B cell (primary cell): ENCODE data around the gene RUNDC3A. TPM values are rescaled to one million over a fixed set of nuclear protein-coding genes. Genes with fewer than 3 reads are reported as not detected.

ENCODE experiments used
- ATAC-seq: fragments of 200-7000 bp; cut with Tn5 transposase; one replicate; pipeline ENCODE4 v1.10.0; 2021; ENCODE audit warnings: low read depth, mild to moderate bottlenecking, moderate number of reproducible peaks, moderate library complexity
- CTCF ChIA-PET: fragments of 350-600 bp; sonication (Branson Sonifier 250); formaldehyde crosslinking; loops from one replicate; lab custom pipeline; 2021; ENCODE audit warnings: antibody characterized with exemption, inconsistent platforms; lab: Charles Lee
- POLR2A ChIA-PET: fragments of 350-600 bp; sonication (Branson Sonifier 250); formaldehyde crosslinking; loops from one replicate; lab custom pipeline; 2021; ENCODE audit warnings: antibody characterized with exemption; lab: Charles Lee
- DNase-seq: peaks from one replicate; pipeline ENCODE4 v3.0.0; 2013
- H2AFZ ChIP-seq: 2 replicates; pipeline ENCODE4 v1.6.1; 2012; ENCODE audit warnings: mild to moderate bottlenecking, low read depth, low read length; ENCODE audit not compliant: insufficient read depth, poor library complexity, severe bottlenecking
- H3K27ac ChIP-seq, 2 donors: 1 replicate in 1 of 2; 2 replicates in 1 of 2; pipeline ENCODE4 v1.5.1; 2012 to 2013; ENCODE audit warnings: low read length in 2 of 2, mild to moderate bottlenecking in 2 of 2, moderate library complexity in 1 of 2
- H3K27me3 ChIP-seq, 4 experiments: fragments of 200-600 bp in 1 of 4; sonication (generic) in 1 of 4; replicated peaks in 1 of 4; 1 replicate in 2 of 4; 2 replicates in 2 of 4; pipeline versions ENCODE4 v1.6.1 to v1.7.0; 2013 to 2016; ENCODE audit warnings: low read length in 3 of 4, mild to moderate bottlenecking in 2 of 4, mixed read lengths in 1 of 4, moderate library complexity in 1 of 4; ENCODE audit not compliant: insufficient read depth in 4 of 4, control insufficient read depth in 3 of 4; ENCODE audit errors: control extremely low read depth in 1 of 4
- H3K36me3 ChIP-seq, 2 experiments: replicated peaks in 1 of 2; 1 replicate in 1 of 2; 2 replicates in 1 of 2; pipeline versions ENCODE4 v1.6.1 to v1.7.1; 2013; ENCODE audit warnings: low read length in 1 of 2; ENCODE audit not compliant: insufficient read depth in 2 of 2, control insufficient read depth in 1 of 2; ENCODE audit errors: control extremely low read depth in 1 of 2, extremely low read depth in 1 of 2
- H3K4me1 ChIP-seq, 2 donors: fragments of 200-600 bp in 1 of 2; sonication (generic) in 1 of 2; 1 replicate in 1 of 2; 2 replicates in 1 of 2; pipeline versions ENCODE4 v1.5.1 to v1.6.1; 2013 to 2017; ENCODE audit warnings: low read length in 2 of 2; ENCODE audit not compliant: control insufficient read depth in 2 of 2, insufficient read depth in 2 of 2
- H3K4me2 ChIP-seq: replicated peaks from 2 replicates; pipeline ENCODE3; 2012; ENCODE audit warnings: mild to moderate bottlenecking, low read depth, low read length; ENCODE audit not compliant: poor library complexity, severe bottlenecking
- H3K4me3 ChIP-seq, 5 experiments: fragments of 200-600 bp in 1 of 5; sonication (generic) in 1 of 5; 1 replicate in 3 of 5; 2 replicates in 2 of 5; pipeline versions ENCODE4 v1.5.1 to v1.7.0; 2011 to 2016; ENCODE audit warnings: low read length in 4 of 5, mild to moderate bottlenecking in 4 of 5, low read depth in 2 of 5, control low read depth in 1 of 5, moderate library complexity in 1 of 5; ENCODE audit not compliant: insufficient read depth in 1 of 5; ENCODE audit errors: control extremely low read depth in 1 of 5, extremely low read depth in 1 of 5
- H3K79me2 ChIP-seq: fragments of 200-600 bp; sonication (generic); one replicate; pipeline ENCODE4 v1.6.0; 2016; ENCODE audit warnings: low read length; ENCODE audit not compliant: control insufficient read depth, insufficient read depth
- H3K9ac ChIP-seq: fragments of 200-600 bp; sonication (generic); 2 replicates; pipeline ENCODE4 v1.6.1; 2017; ENCODE audit warnings: mild to moderate bottlenecking, low read length, moderate library complexity
- H3K9me3 ChIP-seq, 3 donors: one replicate each; pipeline versions ENCODE4 v1.6.1 to v1.7.1; 2013; ENCODE audit warnings: low read length in 2 of 3; ENCODE audit not compliant: control insufficient read depth in 2 of 3, insufficient read depth in 1 of 3; ENCODE audit errors: control extremely low read depth in 1 of 3
- H4K20me1 ChIP-seq: 2 replicates; pipeline ENCODE4 v1.6.0; 2012; ENCODE audit warnings: mild to moderate bottlenecking, low read length; ENCODE audit not compliant: insufficient read depth, control insufficient read depth, poor library complexity, severe bottlenecking
- H3K27ac Mint-ChIP-seq: one replicate; pipeline ENCODE4 v1.8.0; 2021; ENCODE audit warnings: mixed read lengths
- H3K27me3 Mint-ChIP-seq: one replicate; pipeline ENCODE4 v1.8.0; 2021; ENCODE audit warnings: mixed read lengths
- H3K4me1 Mint-ChIP-seq: one replicate; pipeline ENCODE4 v1.8.0; 2021; ENCODE audit warnings: mixed read lengths
- H3K4me3 Mint-ChIP-seq: one replicate; pipeline ENCODE4 v1.8.0; 2021; ENCODE audit warnings: mixed read lengths
- H3K9me3 Mint-ChIP-seq: one replicate; pipeline ENCODE4 v1.8.0; 2022; ENCODE audit warnings: mixed read lengths; ENCODE audit not compliant: insufficient read depth
- EZH2 ChIP-seq: IDR thresholded peaks from 2 replicates; pipeline ENCODE4 v1.6.1; 2012; ENCODE audit warnings: borderline replicate concordance, low read depth, mild to moderate bottlenecking, moderate library complexity, low read length; ENCODE audit not compliant: insufficient read depth, poor library complexity, severe bottlenecking
- WGBS: methylation state at CpG from one replicate; pipeline ENCODE4 v1.1.5; 2013; ENCODE audit warnings: missing lambda C conversion rate; ENCODE audit not compliant: insufficient coverage; 5-methylcytosine and 5-hydroxymethylcytosine counted together
- intact Hi-C: fragments of 100-400 bp; cut with micrococcal nuclease; formaldehyde crosslinking; loops from one replicate; pipeline ENCODE4 v1.10.0; 2022
- polyA plus RNA-seq: library from polyadenylated mRNA; depleted of rRNA; stranded (reverse); fragments of >200 nt; gene quantifications from 2 replicates; pipeline ENCODE4 v1.2.3, GENCODE V29; 2012
- small RNA-seq: library from RNA; depleted of rRNA; stranded (forward); fragments of <200 nt; gene quantifications from one replicate; pipeline ENCODE3, GENCODE V24; 2012; ENCODE audit warnings: low replicate concordance, low read depth; ENCODE audit not compliant: insufficient read length
- total RNA-seq, 2 donors: library from RNA; stranded (reverse); fragments of 120-200 nt in 1 of 2; gene quantifications; 1 replicate in 1 of 2; 2 replicates in 1 of 2; pipeline versions ENCODE4 v1.2.3 to v1.2.4, GENCODE V29; 2013 to 2022
- TF ChIP-seq, protein P1 (sequence below): fragments of 200-600 bp; IDR thresholded peaks from one replicate; pipeline ENCODE4 v1.8.0; 2022; ENCODE audit warnings: antibody characterized with exemption, mild to moderate bottlenecking

RUNDC3A gene
- total and polyA plus RNA-seq, 2 donors (not counting 1 experiment from before 2014, with no cell fraction given): 0.19 TPM; not detected in 1

DNA sequence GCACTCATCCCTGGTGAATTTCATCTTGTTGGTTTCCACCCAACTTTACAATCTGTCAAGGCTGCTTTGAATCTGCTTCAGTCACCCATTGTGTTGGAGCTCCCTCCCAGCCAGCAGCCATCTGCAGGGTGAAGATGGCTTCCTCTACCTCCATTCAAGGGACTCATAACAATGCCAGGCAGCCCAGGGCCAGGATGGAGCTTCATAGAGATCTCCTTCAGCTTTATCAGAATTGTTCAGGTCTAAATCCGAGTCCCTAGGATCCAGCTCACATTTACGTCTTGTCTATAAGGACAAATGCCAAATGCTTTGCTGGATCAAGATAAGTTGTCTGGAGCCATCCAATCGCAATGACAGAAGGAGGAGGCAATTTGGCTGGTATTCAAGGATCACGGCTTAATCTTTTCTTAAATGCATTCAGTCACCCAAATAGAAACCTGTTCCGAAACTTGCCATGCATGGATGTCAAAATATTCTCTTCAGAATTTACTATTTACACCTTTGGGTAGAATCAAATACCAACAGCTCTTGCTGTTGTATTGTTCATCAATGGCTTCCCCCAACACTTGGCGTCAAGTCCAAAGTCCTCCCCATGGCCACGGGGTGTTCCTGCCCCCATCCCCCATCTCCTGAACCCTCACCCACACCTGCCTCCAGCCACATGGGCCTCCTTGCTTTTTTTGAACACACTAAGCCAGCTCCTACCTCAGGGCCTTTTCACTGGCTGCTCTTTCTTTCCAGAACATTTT is 59.0 kb downstream of the RUNDC3A start:
- no peak overlapping the region for H3K4me3 Mint-ChIP-seq
- Histone ChIP-seq H3K4me1 (peaks cover 10 to 12% of the 10 kb centered on the region in 2 donors), H2AFZ (no peak overlapping the region), H3K9ac (no peak overlapping the region), H3K9me3 (no peaks in the 10 kb centered on the region), H3K36me3 (no peaks in the 10 kb centered on the region), H3K27ac (no peak overlapping the region), H4K20me1 (no peaks in the 10 kb centered on the region), H3K4me2 (no peak overlapping the region), H3K4me3 (no peak overlapping the region), H3K79me2 (no peaks in the 10 kb centered on the region), H3K27me3 (peaks cover 0 to 28% (median 11%) of the 10 kb centered on the region in 4 experiments)
- H3K27me3 Mint-ChIP-seq: peaks cover 48% of the 10 kb centered on the region
- 89% methylated on average over 4 of the region's 7 CpGs for WGBS
- POLR2A ChIA-PET: no interaction called here
- CTCF ChIA-PET: interaction anchor here (0.9 to 1.5 kb wide), 3 partner anchors 9 to 157 kb away, joined by 3 to 4 read pairs (median 3); no protein-coding TSS in a partner anchor
- no peak overlapping the region for H3K27ac Mint-ChIP-seq
- no peak for DNase-seq
- intact Hi-C loops: no loop called here
- H3K9me3 Mint-ChIP-seq: no peaks in the 10 kb centered on the region
- peaks cover 5% of the 10 kb centered on the region for H3K4me1 Mint-ChIP-seq
- ATAC-seq: no peak
- TF ChIP-seq, protein P1, sequence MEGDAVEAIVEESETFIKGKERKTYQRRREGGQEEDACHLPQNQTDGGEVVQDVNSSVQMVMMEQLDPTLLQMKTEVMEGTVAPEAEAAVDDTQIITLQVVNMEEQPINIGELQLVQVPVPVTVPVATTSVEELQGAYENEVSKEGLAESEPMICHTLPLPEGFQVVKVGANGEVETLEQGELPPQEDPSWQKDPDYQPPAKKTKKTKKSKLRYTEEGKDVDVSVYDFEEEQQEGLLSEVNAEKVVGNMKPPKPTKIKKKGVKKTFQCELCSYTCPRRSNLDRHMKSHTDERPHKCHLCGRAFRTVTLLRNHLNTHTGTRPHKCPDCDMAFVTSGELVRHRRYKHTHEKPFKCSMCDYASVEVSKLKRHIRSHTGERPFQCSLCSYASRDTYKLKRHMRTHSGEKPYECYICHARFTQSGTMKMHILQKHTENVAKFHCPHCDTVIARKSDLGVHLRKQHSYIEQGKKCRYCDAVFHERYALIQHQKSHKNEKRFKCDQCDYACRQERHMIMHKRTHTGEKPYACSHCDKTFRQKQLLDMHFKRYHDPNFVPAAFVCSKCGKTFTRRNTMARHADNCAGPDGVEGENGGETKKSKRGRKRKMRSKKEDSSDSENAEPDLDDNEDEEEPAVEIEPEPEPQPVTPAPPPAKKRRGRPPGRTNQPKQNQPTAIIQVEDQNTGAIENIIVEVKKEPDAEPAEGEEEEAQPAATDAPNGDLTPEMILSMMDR: no peak
- no peak for TF ChIP-seq EZH2

Small RNA genes within 50 kb of the gene (small RNA-seq; reads per million reads assigned to genes)
- gene RF00012 (not detected), gene RN7SL507P (not detected), gene RNU6-453P (not detected)

Other genes with a start within 250 kb of the RUNDC3A start
- 31.2 and 36.5 TPM in 2 replicates for gene LSM12, start 241.9 kb upstream of the RUNDC3A start, total RNA-seq
- 16.0 and 16.8 TPM in 2 replicates for gene LSM12, start 241.9 kb upstream of the RUNDC3A start, polyA plus RNA-seq
- 26.7 and 28.5 TPM in 2 replicates for gene G6PC3, start 237.9 kb upstream of the RUNDC3A start, total RNA-seq
- 20.0 and 24.3 TPM in 2 replicates for gene G6PC3, start 237.9 kb upstream of the RUNDC3A start, polyA plus RNA-seq
- 104 and 113 TPM in 2 replicates for gene HDAC5, start 185.0 kb upstream of the RUNDC3A start, total RNA-seq
- gene HDAC5, start 185.0 kb upstream of the RUNDC3A start, polyA plus RNA-seq: 99.8 and 107 TPM in 2 replicates
- 2.7 and 3.2 TPM in 2 replicates for gene HROB, start 166.7 kb upstream of the RUNDC3A start, total RNA-seq
- gene HROB, start 166.7 kb upstream of the RUNDC3A start, polyA plus RNA-seq: 1.0 TPM in 2 replicates
- not detected in 2 replicates for gene ASB16, start 137.9 kb upstream of the RUNDC3A start, total RNA-seq
- not detected in 2 replicates for gene ASB16, start 137.9 kb upstream of the RUNDC3A start, polyA plus RNA-seq
- gene TMUB2, start 121.6 kb upstream of the RUNDC3A start, total RNA-seq: 50.9 and 52.3 TPM in 2 replicates
- gene TMUB2, start 121.6 kb upstream of the RUNDC3A start, polyA plus RNA-seq: 95.0 and 114 TPM in 2 replicates
- 107 and 119 TPM in 2 replicates for gene ATXN7L3, start 108.7 kb upstream of the RUNDC3A start, total RNA-seq
- 63.6 and 76.3 TPM in 2 replicates for gene ATXN7L3, start 108.7 kb upstream of the RUNDC3A start, polyA plus RNA-seq
- 179 and 181 TPM in 2 replicates for gene UBTF, start 88.9 kb upstream of the RUNDC3A start, total RNA-seq
- gene UBTF, start 88.9 kb upstream of the RUNDC3A start, polyA plus RNA-seq: 43.1 and 53.4 TPM in 2 replicates
- 0.22 and 1.9 TPM in 2 replicates for gene SLC4A1, start 40.5 kb upstream of the RUNDC3A start, total RNA-seq
- gene SLC4A1, start 40.5 kb upstream of the RUNDC3A start, polyA plus RNA-seq: 0.09 TPM in 1 of 2 replicates, not detected in the other
- gene SLC25A39, start 16.2 kb downstream of the RUNDC3A start, total RNA-seq: 86.6 and 88.4 TPM in 2 replicates
- gene SLC25A39, start 16.2 kb downstream of the RUNDC3A start, polyA plus RNA-seq: 142 and 160 TPM in 2 replicates
- 185 and 187 TPM in 2 replicates for gene GRN, start 36.7 kb downstream of the RUNDC3A start, total RNA-seq
- 144 and 226 TPM in 2 replicates for gene GRN, start 36.7 kb downstream of the RUNDC3A start, polyA plus RNA-seq
- 0.69 and 1.00 TPM in 2 replicates for gene FAM171A2, start 55.3 kb downstream of the RUNDC3A start, total RNA-seq
- 0.13 and 0.18 TPM in 2 replicates for gene FAM171A2, start 55.3 kb downstream of the RUNDC3A start, polyA plus RNA-seq
- 0.20 and 0.78 TPM in 2 replicates for gene ITGA2B, start 81.0 kb downstream of the RUNDC3A start, total RNA-seq
- 0.15 and 1.3 TPM in 2 replicates for gene ITGA2B, start 81.0 kb downstream of the RUNDC3A start, polyA plus RNA-seq
- 83.4 and 105 TPM in 2 replicates for gene GPATCH8, start 194.8 kb downstream of the RUNDC3A start, total RNA-seq
- gene GPATCH8, start 194.8 kb downstream of the RUNDC3A start, polyA plus RNA-seq: 26.3 and 28.3 TPM in 2 replicates
- 2.3 and 2.5 TPM in 2 replicates for gene FZD2, start 248.9 kb downstream of the RUNDC3A start, total RNA-seq
- 1.1 and 1.6 TPM in 2 replicates for gene FZD2, start 248.9 kb downstream of the RUNDC3A start, polyA plus RNA-seq